Natural killer cell (primary cell): ENCODE measurements around the gene ZNF154. TPM values are rescaled to one million over a fixed set of nuclear protein-coding genes. Genes with fewer than 3 reads are reported as not detected.

ENCODE experiments used
- total RNA-seq, 4 donors: library from RNA; stranded (reverse); fragments of 120-200 nt in 1 of 4; gene quantifications; one replicate each; pipeline versions ENCODE4 v1.2.3 to v1.2.4, GENCODE V29; 2013 to 2022

ZNF154 gene
- total RNA-seq, 3 donors from 2014 or later (not counting 1 experiment from before 2014, with no cell fraction given) = 4.2 to 21.6 (median 9.5) TPM

Other genes with a start within 250 kb of the ZNF154 start
- gene ZNF772, start 231.6 kb downstream of the ZNF154 start, total RNA-seq = 1 to 10 TPM; 1.3 to 3.5 (median 1.4) TPM
- gene ZNF419, start 221.5 kb downstream of the ZNF154 start, total RNA-seq = 10 to 100 TPM in 1 of 3 donors, 1 to 10 TPM in 2; 5.9 to 11.3 (median 8.5) TPM
- 10 to 100 TPM in 2 of 3 donors, 1 to 10 TPM in 1; 4.3 to 10.2 (median 10.2) TPM for gene ZNF773, start 209.3 kb downstream of the ZNF154 start, total RNA-seq
- gene ZNF549, start 181.8 kb downstream of the ZNF154 start, total RNA-seq = 10 to 100 TPM in 1 of 3 donors, 1 to 10 TPM in 2; 7.1 to 12.1 (median 8.6) TPM
- gene ZNF550, start 149.3 kb downstream of the ZNF154 start, total RNA-seq = 10 to 100 TPM; 11.2 to 12.5 (median 12.1) TPM
- gene ZNF416, start 130.3 kb downstream of the ZNF154 start, total RNA-seq = 1 to 10 TPM; 1.7 to 5.3 (median 3.3) TPM
- 1 to 10 TPM; 2.7 to 8.2 (median 6.5) TPM for gene ZIK1, start 125.1 kb downstream of the ZNF154 start, total RNA-seq
- 1 to 10 TPM; 5.1 to 8.0 (median 5.6) TPM for gene ZNF530, start 109.3 kb downstream of the ZNF154 start, total RNA-seq
- gene ZNF134, start 95.0 kb downstream of the ZNF154 start, total RNA-seq = 10 to 100 TPM; 18.5 to 22.0 (median 20.5) TPM
- gene ZNF211, start 76.0 kb downstream of the ZNF154 start, total RNA-seq = 10 to 100 TPM; 33.7 to 47.0 (median 36.9) TPM
- not detected for gene ZSCAN4, start 40.3 kb downstream of the ZNF154 start, total RNA-seq
- gene ZNF551, start 27.2 kb downstream of the ZNF154 start, total RNA-seq = 10 to 100 TPM in 1 of 3 donors, 1 to 10 TPM in 2; 5.6 to 12.9 (median 7.9) TPM
- 10 to 100 TPM; 11.1 to 12.9 (median 11.9) TPM for gene ZNF671, start 18.4 kb upstream of the ZNF154 start, total RNA-seq
- 10 to 100 TPM; 10.5 to 19.2 (median 18.7) TPM for gene ZNF776, start 37.6 kb upstream of the ZNF154 start, total RNA-seq
- gene ZNF586, start 60.5 kb upstream of the ZNF154 start, total RNA-seq = 10 to 100 TPM; 24.0 to 33.3 (median 28.2) TPM
- gene ZNF552, start 105.7 kb upstream of the ZNF154 start, total RNA-seq = 10 to 100 TPM; 13.0 to 14.5 (median 14.3) TPM
- 10 to 100 TPM; 23.4 to 25.7 (median 23.9) TPM for gene ZNF587B, start 121.1 kb upstream of the ZNF154 start, total RNA-seq
- gene ZNF587, start 140.7 kb upstream of the ZNF154 start, total RNA-seq = 10 to 100 TPM; 54.9 to 58.9 (median 55.1) TPM
- 10 to 100 TPM; 25.2 to 51.2 (median 38.3) TPM for gene ZNF814, start 179.8 kb upstream of the ZNF154 start, total RNA-seq
- 10 to 100 TPM; 32.1 to 46.7 (median 36.4) TPM for gene ZNF417, start 207.4 kb upstream of the ZNF154 start, total RNA-seq
- 10 to 100 TPM in 1 of 3 donors, 1 to 10 TPM in 2; 4.3 to 13.3 (median 6.2) TPM for gene ZNF418, start 226.2 kb upstream of the ZNF154 start, total RNA-seq
- 10 to 100 TPM; 17.7 to 31.2 (median 27.2) TPM for gene ZNF256, start 238.5 kb upstream of the ZNF154 start, total RNA-seq